ENCODE measurements around the gene BMP6. TPM values are rescaled to one million over a fixed set of nuclear protein-coding genes. Genes with fewer than 3 reads are reported as not detected.
"Not testable (repeated sequence)": the region's sequence is repeated elsewhere in the genome, so short reads cannot be mapped to it uniquely, and the experiment has no call there.

The BMP6 gene
- total RNA-seq, 2 donors from 2014 or later: 2.0 to 5.7 TPM

- intact Hi-C loops (cut with DNase I): no loop called here
- no peak for DNase-seq (ENCODE audit: low spot score)
Observed at GRCh38 chr6:7815716-7816115, 89.8 kb downstream of the BMP6 start.

- DNase-seq (ENCODE audit: low spot score); intact Hi-C loops (cut with DNase I): not testable (repeated sequence)
Observed at GRCh38 chr6:7817184-7817583, 91.3 kb downstream of the BMP6 start.

- DNase-seq (ENCODE audit: low spot score): no peak
- intact Hi-C loops (cut with DNase I): no loop called here
Observed at GRCh38 chr6:7818257-7819214, 92.6 kb downstream of the BMP6 start.

GRCh38 chr6:7819431-7820015 is 93.6 kb downstream of the BMP6 start:
- intact Hi-C loops (cut with DNase I): no loop called here
- no peak for DNase-seq (ENCODE audit: low spot score)

GRCh38 chr6:7820288-7820835 is 94.5 kb downstream of the BMP6 start:
- DNase-seq (ENCODE audit: low spot score): no peak
- intact Hi-C loops (cut with DNase I): no loop called here

- DNase-seq (ENCODE audit: low spot score): no peak
- intact Hi-C loops (cut with DNase I): no loop called here
Observed at GRCh38 chr6:7821426-7821825, 95.5 kb downstream of the BMP6 start.

GRCh38 chr6:7823552-7823951 is 97.7 kb downstream of the BMP6 start:
- DNase-seq (ENCODE audit: low spot score): no peak
- intact Hi-C loops (cut with DNase I): no loop called here

- no peak for DNase-seq (ENCODE audit: low spot score)
- intact Hi-C loops (cut with DNase I): no loop called here
Observed at GRCh38 chr6:7825986-7826385, 100.1 kb downstream of the BMP6 start.

- intact Hi-C loops (cut with DNase I): no loop called here
- DNase-seq (ENCODE audit: low spot score): no peak
Observed at GRCh38 chr6:7827142-7827541, 101.2 kb downstream of the BMP6 start.

GRCh38 chr6:7828124-7828523 is 102.2 kb downstream of the BMP6 start:
- no peak for DNase-seq (ENCODE audit: low spot score)

GRCh38 chr6:7832904-7833750 is 107.2 kb downstream of the BMP6 start:
- no peak for DNase-seq (ENCODE audit: low spot score)
- intact Hi-C loops (cut with DNase I): no loop called here

More at GRCh38 chr6:7828124-7828523, 102.2 kb downstream of the BMP6 start:
- intact Hi-C loops (cut with DNase I): no loop called here

GRCh38 chr6:7833751-7834070 is 107.8 kb downstream of the BMP6 start:
- DNase-seq (ENCODE audit: low spot score): no peak
- intact Hi-C loops (cut with DNase I): no loop called here

- no peak for DNase-seq (ENCODE audit: low spot score)
- intact Hi-C loops (cut with DNase I): no loop called here
Observed at GRCh38 chr6:7836371-7837026, 110.6 kb downstream of the BMP6 start.

- intact Hi-C loops (cut with DNase I): no loop called here
- DNase-seq (ENCODE audit: low spot score): no peak
Observed at GRCh38 chr6:7841781-7842468, 116.0 kb downstream of the BMP6 start.

- intact Hi-C loops (cut with DNase I): no loop called here
- DNase-seq (ENCODE audit: low spot score): no peak
Observed at GRCh38 chr6:7846966-7847818, 121.3 kb downstream of the BMP6 start.

GRCh38 chr6:7848229-7848628 is 122.3 kb downstream of the BMP6 start:
- no peak for DNase-seq (ENCODE audit: low spot score)
- intact Hi-C loops (cut with DNase I): no loop called here

GRCh38 chr6:7851780-7852179 is 125.9 kb downstream of the BMP6 start:
- DNase-seq (ENCODE audit: low spot score): no peak
- intact Hi-C loops (cut with DNase I): no loop called here

GRCh38 chr6:7859591-7859990 is 133.7 kb downstream of the BMP6 start:
- intact Hi-C loops (cut with DNase I): no loop called here
- no peak for DNase-seq (ENCODE audit: low spot score)

All from posterior vena cava (tissue), 2 donors.